WTC11 (cell line): ENCODE results near the gene ILF3.

ENCODE experiments used
- ELF4 ChIP-seq: sonication (generic); formaldehyde crosslinking; IDR thresholded peaks from 2 replicates; pipeline ENCODE4 v1.8.1; 2022; ENCODE audit warnings: low read depth, mild to moderate bottlenecking, moderate library complexity, missing genetic modification reagents
- MXD4 ChIP-seq: fragments of 250-450 bp; sonication (Bioruptor Pico); IDR thresholded peaks from 2 replicates; pipeline ENCODE4 v1.8.0; 2021; ENCODE audit warnings: mild to moderate bottlenecking, moderate library complexity, borderline replicate concordance
- NR3C1 ChIP-seq: sonication (generic); formaldehyde crosslinking; conservative IDR thresholded peaks from 2 replicates; pipeline ENCODE4 v1.8.1; 2023; ENCODE audit warnings: low read depth, mild to moderate bottlenecking, missing genetic modification reagents
- USF2 ChIP-seq: sonication (generic); formaldehyde crosslinking; IDR thresholded peaks from 2 replicates; pipeline ENCODE4 v1.8.1; 2023; ENCODE audit warnings: mild to moderate bottlenecking, missing genetic modification reagents, moderate library complexity

- TF ChIP-seq ELF4 (CRISPR knock-in tag) (no peak), USF2 (no peak), MXD4 (CRISPR knock-in tag) (no peak), NR3C1 (CRISPR knock-in tag) (no peak)
Observed at GRCh38 chr19:10691178-10691881, 37.2 kb downstream of the ILF3 start.
